Epithelial cell of prostate (primary cell): ENCODE results near the gene TNNT2.

Experiments used
- DNase-seq: peaks from one replicate; pipeline ENCODE4 v3.0.0-alpha.2; 2011; ENCODE audit warnings: low read depth, low spot score
- H3K27ac ChIP-seq: fragments of 450-650 bp; 2 replicates; pipeline ENCODE4 v1.5.1; 2017; ENCODE audit warnings: mild to moderate bottlenecking

Gene TNNT2

DNA sequence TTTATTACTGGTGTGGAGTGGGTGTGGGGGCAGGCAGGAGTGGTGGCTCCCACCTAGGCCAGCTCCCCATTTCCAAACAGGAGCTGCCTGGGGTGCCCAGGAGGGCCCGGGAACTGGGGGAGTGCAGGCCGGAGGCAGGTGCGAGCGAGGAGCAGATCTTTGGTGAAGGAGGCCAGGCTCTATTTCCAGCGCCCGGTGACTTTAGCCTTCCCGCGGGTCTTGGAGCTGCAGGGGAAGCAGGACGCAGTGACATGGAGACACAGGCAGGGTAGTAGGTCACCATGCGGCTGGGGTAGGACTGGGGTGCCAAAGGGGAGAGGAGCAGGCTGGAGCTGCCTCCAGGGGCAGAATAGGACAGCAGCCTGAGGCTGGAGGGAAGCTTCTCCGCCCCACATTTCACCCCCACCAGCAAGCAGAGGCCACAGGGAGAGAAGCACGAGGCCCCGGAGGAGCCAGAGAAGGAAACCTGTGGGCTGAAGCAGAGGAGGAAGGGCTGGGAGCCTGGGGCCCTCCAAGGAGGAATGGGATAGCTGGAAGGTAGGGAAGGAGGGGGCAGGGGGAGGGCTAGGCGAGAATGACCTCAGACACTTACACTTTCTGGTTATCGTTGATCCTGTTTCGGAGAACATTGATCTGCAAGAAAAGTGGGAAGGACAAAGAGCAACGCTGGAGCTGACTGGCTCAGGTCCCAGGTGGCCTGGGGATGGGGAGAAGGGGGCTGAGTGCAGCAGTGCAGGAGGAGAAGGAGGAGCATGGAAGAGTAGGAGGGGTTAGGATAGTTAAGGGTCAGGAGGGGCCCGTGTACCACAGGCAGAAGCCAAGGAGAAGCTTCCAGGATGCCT lies 18.2 kb downstream of the TNNT2 start:
- H3K27ac ChIP-seq = no peak overlapping the region
- no peak for DNase-seq

DNA sequence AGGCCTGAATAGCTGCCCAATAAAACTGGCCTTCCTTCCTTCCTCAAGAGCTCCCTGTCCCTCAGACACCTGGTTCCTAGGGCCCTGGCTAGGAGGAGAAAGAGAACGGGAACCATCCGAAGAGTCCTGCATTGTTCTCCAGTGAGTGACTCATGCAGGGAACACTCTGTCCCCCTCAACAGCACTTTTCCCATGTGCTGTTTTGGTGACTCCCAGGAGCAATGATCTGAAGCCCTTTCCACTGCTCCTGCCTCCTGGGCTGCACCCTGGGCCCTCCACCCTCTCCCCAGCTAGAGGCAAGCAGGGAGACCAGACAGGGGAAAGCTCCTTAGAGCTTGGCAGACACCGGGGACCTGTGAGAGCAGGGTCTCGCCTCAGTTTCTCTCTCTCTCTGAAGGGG lies 18.9 kb downstream of the TNNT2 start:
- no peak for DNase-seq
- H3K27ac ChIP-seq = no peak overlapping the region

- no peak overlapping the region for H3K27ac ChIP-seq
Observed at GRCh38 chr1:201357636-201358348, 19.7 kb downstream of the TNNT2 start.

DNA sequence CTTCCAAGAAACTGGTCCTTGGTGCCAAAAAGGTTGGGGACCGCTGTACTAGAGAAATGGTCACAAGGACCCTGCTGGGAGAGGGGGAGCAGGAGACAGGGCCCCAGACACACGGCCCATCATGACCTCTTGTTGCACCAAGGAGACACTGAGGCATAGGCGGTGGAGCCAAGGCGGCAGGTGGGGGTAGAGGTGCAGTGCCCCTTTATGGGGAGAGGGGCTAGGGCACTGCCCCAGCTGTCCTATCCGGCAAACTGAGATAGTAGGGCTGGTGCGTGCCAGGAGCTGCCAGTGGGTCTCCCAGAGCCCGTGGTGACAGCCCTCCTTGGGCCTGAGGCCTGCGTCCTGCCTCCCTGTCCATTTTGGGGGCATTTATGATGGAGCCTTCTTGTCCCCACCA lies 20.3 kb downstream of the TNNT2 start:
- DNase-seq = no peak
- H3K27ac ChIP-seq = no peak overlapping the region

More at GRCh38 chr1:201357636-201358348, 19.7 kb downstream of the TNNT2 start:
- DNase-seq = no peak

DNA sequence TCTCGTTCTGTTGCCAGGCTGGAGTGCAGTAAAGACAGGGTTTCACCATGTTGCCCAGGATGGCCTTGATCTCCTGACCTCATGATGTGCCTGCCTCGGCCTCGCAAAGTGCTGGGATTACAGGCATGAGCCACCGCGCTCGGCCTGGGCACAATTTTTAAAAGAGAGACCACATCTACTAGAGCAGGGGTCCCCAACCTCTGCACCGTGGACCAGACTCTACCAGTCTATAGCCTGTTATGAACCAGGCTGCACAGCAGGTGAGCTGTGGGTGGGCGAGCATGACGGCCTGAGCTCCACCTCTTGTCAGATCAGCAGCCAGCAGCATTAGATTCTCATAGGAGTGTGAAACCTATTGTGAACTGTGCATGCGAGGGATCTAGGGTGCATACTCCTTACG lies 20.8 kb downstream of the TNNT2 start:
- no peak for DNase-seq
- no peak overlapping the region for H3K27ac ChIP-seq

DNA sequence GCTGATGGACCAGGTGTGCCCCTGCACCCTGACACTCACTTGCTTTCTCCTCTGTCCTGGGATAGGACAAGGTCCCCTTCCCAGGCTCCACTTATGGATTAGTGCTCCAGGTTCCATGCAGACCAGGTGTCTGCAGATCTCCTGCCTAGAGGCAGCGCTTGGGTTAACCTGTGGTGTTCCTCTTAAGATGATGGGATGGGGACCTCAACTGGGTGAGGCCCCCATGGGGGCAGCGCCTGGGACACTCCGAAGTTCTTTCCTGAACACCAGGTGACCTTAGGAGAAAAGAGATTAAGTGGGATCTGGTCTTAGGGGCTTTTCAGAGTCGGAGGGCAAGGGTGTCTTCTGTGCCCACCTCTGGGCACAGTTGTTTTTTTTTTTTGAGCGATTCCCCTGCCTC lies 21.2 kb downstream of the TNNT2 start:
- no peak overlapping the region for H3K27ac ChIP-seq
- no peak for DNase-seq

DNA sequence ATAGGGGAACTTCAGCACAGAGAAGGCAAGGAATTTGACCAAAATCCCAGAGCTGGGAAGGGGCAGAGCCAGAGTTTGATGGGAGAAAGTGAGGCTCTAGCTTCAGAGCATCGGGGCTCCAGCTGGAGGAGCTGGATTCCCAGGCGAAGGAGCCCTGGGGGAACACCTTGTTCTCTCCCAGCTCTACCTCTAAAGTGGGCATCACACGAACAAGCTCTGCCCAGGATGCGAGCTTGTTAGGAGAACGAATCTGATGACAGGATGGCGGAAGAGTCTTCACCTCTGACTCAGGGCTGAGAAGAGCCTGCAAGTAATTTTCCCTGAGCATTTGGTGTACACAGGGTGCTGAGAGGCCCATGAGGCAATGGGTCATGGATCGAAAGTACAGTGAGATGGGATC lies 22.0 kb downstream of the TNNT2 start:
- no peak for DNase-seq
- no peak overlapping the region for H3K27ac ChIP-seq

DNA sequence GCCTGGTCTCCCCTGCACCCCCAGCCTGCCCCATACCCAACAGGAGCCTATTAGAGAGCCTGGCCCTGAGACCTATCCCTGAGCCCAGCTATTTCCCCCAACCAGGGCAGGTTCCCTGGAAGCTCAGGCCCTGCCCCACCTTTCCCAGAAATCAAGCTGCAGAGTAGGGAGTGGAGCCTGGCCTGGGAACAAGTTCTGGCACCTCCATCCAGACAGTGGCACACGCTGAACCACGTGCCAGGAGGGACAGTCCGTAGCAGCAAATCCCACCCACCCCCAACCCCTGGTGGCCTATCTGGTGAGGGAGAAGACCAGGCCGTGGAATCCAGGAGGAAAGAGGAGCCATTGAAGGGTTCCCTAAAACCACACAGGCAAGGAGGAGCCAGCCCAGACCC lies 22.6 kb downstream of the TNNT2 start:
- no peak for DNase-seq
- H3K27ac ChIP-seq = no peak overlapping the region

GRCh38 chr1:201354151-201354900 lies 23.2 kb downstream of the TNNT2 start:
- H3K27ac ChIP-seq = no peak overlapping the region
- no peak for DNase-seq

DNA sequence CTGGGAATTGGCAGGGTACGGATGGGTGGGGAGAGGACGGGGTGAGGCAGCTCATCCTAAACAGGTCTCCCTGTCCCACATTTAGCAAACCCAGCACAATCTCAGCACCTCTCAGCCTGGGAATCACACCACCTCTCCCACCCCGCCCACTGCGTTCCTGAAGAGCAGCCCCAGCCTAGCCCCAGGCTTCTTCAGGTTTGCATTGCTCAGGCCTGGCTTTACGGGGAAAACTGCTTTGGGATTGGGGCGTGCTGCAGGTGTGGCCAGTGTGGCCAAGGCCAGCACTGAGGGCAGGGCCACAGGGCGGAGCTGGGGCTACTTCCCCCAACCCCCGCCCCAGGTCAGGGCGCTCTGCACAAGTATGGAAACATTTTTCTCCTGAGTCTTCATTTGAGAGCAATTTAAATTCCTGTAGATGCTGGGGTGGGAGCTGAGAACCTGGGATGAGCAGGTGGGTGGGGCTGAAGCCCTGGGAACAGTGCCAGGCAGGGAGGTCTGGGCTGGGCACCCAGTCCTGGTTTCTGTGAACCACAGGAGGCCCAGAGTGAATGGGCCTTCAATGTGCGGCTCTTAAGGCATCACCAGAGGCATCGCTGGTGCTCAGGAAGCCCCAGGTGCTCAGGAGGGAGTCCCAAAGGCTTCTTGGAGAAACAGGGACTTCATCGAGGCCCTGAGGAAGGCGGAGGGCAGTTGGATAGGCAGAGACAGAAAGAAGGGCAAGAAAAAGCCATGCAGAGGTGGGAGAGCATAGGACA lies 24.1 kb downstream of the TNNT2 start:
- no peak for DNase-seq
- no peak overlapping the region for H3K27ac ChIP-seq

DNA sequence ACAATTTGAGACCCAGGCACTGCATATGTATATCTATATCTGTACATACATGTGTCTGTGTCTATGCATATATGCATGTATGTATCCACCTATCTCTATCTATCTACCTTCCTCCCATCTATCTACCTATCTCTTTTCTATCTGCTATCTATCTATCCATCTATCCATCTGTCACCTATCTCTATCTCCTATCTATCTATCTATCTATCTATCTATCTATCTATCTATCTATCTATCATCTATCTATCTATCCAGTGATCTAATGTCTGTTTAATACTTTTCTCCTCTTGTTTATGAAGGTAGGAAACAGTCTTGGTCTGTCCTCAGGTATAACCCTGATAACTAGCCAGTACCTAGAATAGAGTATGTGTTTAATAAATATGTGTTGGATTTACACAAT lies 25.9 kb downstream of the TNNT2 start:
- DNase-seq = no peak
- no peak overlapping the region for H3K27ac ChIP-seq

- no peak for DNase-seq
- no peak overlapping the region for H3K27ac ChIP-seq
Observed at GRCh38 chr1:201350884-201351283, 26.6 kb downstream of the TNNT2 start.

DNA sequence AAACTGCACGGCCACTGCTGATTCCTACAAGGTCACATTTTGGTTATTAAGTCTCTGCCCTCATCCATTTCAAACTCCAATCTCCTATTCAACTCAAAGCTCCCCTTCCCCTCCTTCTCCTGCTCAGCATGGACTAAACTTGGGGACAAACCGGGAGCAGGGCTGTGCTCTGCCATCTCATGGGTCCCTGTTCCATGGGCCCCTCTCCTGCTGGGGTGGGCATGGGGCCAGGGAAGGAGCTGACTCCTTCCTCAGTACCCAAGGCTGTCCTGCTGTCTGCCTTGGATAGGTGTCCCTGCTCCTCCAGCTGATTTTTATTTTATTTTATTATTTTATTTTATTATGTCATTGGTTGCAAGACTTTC lies 27.1 kb downstream of the TNNT2 start:
- H3K27ac ChIP-seq = no peak overlapping the region
- no peak for DNase-seq

DNA sequence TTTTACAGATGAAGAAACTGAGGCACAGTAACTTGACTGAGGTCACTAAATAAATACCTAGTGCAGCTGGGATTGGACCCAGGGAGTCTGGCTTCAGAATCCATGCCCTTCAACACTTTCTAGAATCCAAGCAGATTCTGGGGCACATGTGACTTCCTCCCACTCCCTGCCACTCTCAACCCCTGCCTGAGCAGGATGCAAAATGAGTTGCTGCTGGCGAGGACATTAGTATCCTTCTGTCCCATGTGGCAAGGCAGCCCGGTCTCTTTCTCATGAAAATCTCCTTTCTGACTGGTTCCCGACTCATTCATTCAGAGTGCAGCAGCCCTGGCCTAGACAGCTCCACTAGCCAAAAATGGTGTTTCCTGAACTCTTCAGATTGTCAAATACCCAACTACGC lies 28.4 kb downstream of the TNNT2 start:
- no peak for DNase-seq
- no peak overlapping the region for H3K27ac ChIP-seq

- no peak overlapping the region for H3K27ac ChIP-seq
- peak; percentile 24 for DNase-seq
Observed at GRCh38 chr1:201348211-201348566, 29.3 kb downstream of the TNNT2 start.

DNA sequence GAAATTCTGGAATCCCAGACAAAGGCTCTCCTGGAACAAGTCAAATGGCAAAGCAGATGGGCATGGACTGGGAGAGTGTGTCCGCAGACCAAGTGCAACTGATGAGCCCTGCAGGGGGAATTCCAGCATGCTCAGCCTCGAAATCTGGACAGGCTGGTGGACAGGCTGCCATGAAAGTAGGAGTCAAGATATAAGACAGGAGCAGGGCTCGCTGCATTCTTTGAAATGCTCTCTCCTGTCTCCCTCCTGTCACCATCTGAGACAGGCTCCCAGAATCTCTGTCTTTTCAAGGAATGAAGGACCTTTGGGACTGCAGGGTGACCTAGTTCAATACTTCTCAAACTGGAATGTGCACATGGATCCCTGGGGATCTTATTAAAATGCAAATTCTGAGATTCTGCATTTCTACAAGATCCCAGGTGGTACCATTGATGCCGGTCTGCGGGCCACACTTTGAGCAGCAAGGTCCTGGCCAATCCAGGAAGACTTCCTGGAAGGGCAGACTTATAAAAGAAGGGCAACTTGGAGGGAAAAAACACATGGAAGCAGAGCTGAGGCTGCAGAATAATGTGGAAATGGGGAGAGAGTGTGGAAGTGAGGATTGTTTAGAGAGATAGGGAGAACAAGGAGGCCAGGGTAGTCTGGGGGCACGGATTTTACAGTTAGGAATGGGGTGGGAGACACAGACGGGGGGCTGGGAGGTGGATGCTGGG lies 29.8 kb downstream of the TNNT2 start:
- peak overlapping the region; percentile 69 for H3K27ac ChIP-seq
- no peak for DNase-seq

DNA sequence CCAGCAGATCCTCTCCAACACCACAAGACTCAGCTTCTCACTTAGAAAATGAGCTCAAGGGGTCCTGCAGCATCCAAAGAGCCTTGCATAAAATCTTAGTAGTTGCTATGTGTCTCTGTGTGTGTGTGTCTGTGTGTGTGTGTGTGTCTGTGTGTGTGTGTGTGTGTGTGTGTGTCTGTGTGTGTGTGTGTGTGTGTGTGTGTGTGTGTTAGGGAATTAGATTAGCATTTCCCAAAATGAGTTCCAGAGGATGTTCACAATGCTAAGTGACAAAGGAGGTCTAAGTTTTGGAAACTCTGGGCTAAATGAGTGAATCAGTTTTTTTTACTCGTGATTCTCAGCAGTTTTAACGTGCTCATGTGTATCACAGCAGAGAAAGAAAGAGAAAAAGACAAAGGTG lies 30.5 kb downstream of the TNNT2 start:
- H3K27ac ChIP-seq = peak overlapping the region; percentile 69
- no peak for DNase-seq

GRCh38 chr1:201346337-201346939 lies 31.0 kb downstream of the TNNT2 start:
- DNase-seq = peak; percentile 24
- H3K27ac ChIP-seq = peak overlapping the region; percentile 69

GRCh38 chr1:201345081-201345355 lies 32.5 kb downstream of the TNNT2 start:
- peak overlapping the region; percentile 69 for H3K27ac ChIP-seq
- no peak for DNase-seq
